Inflammatory macrophage (primary cell): ENCODE measurements around the gene SLC1A5.

ENCODE experiments used
- DNase-seq, 2 donors: peaks; one replicate each; pipeline ENCODE4 v3.0.0-alpha.2; 2020 to 2022

Gene SLC1A5

GRCh38 chr19:46798713-46799112 is 10.3 kb upstream of the SLC1A5 start:
- DNase-seq = no peak

- DNase-seq = no peak
Measured at GRCh38 chr19:46797881-46798280, 9.5 kb upstream of the SLC1A5 start.

- no peak for DNase-seq
Measured at GRCh38 chr19:46791944-46792343, 3.5 kb upstream of the SLC1A5 start.

GRCh38 chr19:46789371-46789770 is 977 bp upstream of the SLC1A5 start:
- DNase-seq = no peak

GRCh38 chr19:46788968-46789338 is 559 bp upstream of the SLC1A5 start:
- DNase-seq = no peak

- peak; percentile 33 to 62 for DNase-seq
Measured at GRCh38 chr19:46787331-46788261, 798 bp downstream of the SLC1A5 start.

- DNase-seq = no peak
Measured at GRCh38 chr19:46787040-46787330, 1.4 kb downstream of the SLC1A5 start.

GRCh38 chr19:46786236-46787039 is 2.0 kb downstream of the SLC1A5 start:
- peak; percentile 85 to 88 for DNase-seq

- DNase-seq = no peak
Measured at GRCh38 chr19:46785980-46786235, 2.5 kb downstream of the SLC1A5 start.

GRCh38 chr19:46785054-46785979 is 3.1 kb downstream of the SLC1A5 start:
- DNase-seq = no peak

GRCh38 chr19:46784262-46785053 is 3.9 kb downstream of the SLC1A5 start:
- DNase-seq = peak; percentile 86 to 93

- DNase-seq = no peak
Measured at GRCh38 chr19:46783670-46784069, 4.7 kb downstream of the SLC1A5 start.

- DNase-seq = no peak
Measured at GRCh38 chr19:46782355-46783019, 5.9 kb downstream of the SLC1A5 start.

- DNase-seq = peak; percentile 20 to 42
Measured at GRCh38 chr19:46777956-46778645, 10.3 kb downstream of the SLC1A5 start.

- DNase-seq = no peak
Measured at GRCh38 chr19:46776927-46777911, 11.2 kb downstream of the SLC1A5 start.

GRCh38 chr19:46775642-46776258 is 12.6 kb downstream of the SLC1A5 start:
- no peak for DNase-seq

- no peak for DNase-seq
Measured at GRCh38 chr19:46773018-46773399, 15.4 kb downstream of the SLC1A5 start.

GRCh38 chr19:46772170-46773017 is 16.0 kb downstream of the SLC1A5 start:
- no peak for DNase-seq
